ENCODE results near the gene SLC25A41.

DNA sequence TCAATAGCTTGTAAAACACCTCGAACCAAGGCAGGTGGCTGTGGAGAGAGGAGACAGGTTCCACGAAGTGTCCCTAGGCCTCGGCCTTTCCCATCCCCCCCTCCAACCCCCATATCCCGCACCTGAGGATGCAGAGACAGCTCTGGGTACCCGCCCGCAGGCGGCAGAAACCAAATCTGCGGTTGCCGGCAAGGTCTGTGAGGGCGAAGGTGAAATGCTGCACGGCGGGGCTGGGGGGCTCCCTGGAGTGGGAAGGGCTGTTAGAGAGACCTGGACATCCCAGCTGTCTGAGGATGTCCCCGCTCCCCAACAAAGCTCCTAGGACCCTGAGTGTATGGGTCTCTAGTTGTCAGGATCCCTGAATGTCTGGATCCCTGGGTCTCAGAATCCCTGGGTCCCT is 45.3 kb upstream of the SLC25A41 start:
- TF ChIP-seq CHD1 (IDR thresholded peaks at IDR 0.05; ENCODE audit: low read depth, low read length): no peak
- no peak for TF ChIP-seq CHD2 (IDR thresholded peaks at IDR 0.05; ENCODE audit: low read length)
- no peak for TF ChIP-seq RAD21 (IDR thresholded peaks at IDR 0.05 in 1 of 2, conservative IDR thresholded peaks at IDR 0.05 in 1 of 2; ENCODE audit: low read depth in 2 of 2, low read length in 2 of 2)
- TF ChIP-seq, protein P1, sequence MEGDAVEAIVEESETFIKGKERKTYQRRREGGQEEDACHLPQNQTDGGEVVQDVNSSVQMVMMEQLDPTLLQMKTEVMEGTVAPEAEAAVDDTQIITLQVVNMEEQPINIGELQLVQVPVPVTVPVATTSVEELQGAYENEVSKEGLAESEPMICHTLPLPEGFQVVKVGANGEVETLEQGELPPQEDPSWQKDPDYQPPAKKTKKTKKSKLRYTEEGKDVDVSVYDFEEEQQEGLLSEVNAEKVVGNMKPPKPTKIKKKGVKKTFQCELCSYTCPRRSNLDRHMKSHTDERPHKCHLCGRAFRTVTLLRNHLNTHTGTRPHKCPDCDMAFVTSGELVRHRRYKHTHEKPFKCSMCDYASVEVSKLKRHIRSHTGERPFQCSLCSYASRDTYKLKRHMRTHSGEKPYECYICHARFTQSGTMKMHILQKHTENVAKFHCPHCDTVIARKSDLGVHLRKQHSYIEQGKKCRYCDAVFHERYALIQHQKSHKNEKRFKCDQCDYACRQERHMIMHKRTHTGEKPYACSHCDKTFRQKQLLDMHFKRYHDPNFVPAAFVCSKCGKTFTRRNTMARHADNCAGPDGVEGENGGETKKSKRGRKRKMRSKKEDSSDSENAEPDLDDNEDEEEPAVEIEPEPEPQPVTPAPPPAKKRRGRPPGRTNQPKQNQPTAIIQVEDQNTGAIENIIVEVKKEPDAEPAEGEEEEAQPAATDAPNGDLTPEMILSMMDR (IDR thresholded peaks at IDR 0.05; ENCODE audit: control extremely low read depth in 1 of 3, insufficient read depth in 1 of 3, low read depth in 1 of 3, low read length in 3 of 3): no peak
- TF ChIP-seq SP4 (IDR thresholded peaks at IDR 0.05; ENCODE audit: low read length): no peak
- TF ChIP-seq POLR2A (IDR thresholded peaks at IDR 0.05; ENCODE audit: control extremely low read depth in 1 of 2, low read depth in 2 of 2, low read length in 2 of 2): no peak
- no peak for TF ChIP-seq GABPA (IDR thresholded peaks at IDR 0.05; ENCODE audit: borderline replicate concordance, insufficient read depth, low read length)
- no peak for TF ChIP-seq SIN3A (conservative IDR thresholded peaks at IDR 0.05 in 1 of 2, IDR thresholded peaks at IDR 0.05 in 1 of 2; ENCODE audit: low read depth in 1 of 2, low read length in 2 of 2)
- TF ChIP-seq, protein P2, sequence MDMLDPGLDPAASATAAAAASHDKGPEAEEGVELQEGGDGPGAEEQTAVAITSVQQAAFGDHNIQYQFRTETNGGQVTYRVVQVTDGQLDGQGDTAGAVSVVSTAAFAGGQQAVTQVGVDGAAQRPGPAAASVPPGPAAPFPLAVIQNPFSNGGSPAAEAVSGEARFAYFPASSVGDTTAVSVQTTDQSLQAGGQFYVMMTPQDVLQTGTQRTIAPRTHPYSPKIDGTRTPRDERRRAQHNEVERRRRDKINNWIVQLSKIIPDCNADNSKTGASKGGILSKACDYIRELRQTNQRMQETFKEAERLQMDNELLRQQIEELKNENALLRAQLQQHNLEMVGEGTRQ (IDR thresholded peaks at IDR 0.05; ENCODE audit: low read length): no peak
- TF ChIP-seq, protein P3, sequence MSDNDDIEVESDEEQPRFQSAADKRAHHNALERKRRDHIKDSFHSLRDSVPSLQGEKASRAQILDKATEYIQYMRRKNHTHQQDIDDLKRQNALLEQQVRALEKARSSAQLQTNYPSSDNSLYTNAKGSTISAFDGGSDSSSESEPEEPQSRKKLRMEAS (IDR thresholded peaks at IDR 0.05): no peak
- no peak for TF ChIP-seq TAF1 (IDR thresholded peaks at IDR 0.05; ENCODE audit: low read depth, low read length)

All from H1 (cell line).